GM18505 (cell line): ENCODE data around the gene BAK1.
A peak's percentile ranks its signal among the peaks of the same experiment; 100 is the strongest.
"Not testable (repeated sequence)": the region's sequence is repeated elsewhere in the genome, so short reads cannot be mapped to it uniquely, and the experiment has no call there.

Experiments
- ATAC-seq: cut with Tn5 transposase; IDR thresholded peaks from one replicate; pipeline ENCODE4 v1.9.1; 2021; ENCODE audit not compliant: unreplicated experiment
- POLR2A ChIP-seq: IDR thresholded peaks from 4 replicates; pipeline ENCODE4 v1.6.1; 2011; ENCODE audit warnings: borderline replicate concordance; ENCODE audit not compliant: insufficient read depth, insufficient read length; ENCODE audit errors: extremely low read depth

The BAK1 gene

GRCh38 chr6:33571637-33572316 is 8.3 kb downstream of the BAK1 start:
- TF ChIP-seq POLR2A = no peak
- ATAC-seq = no peak

DNA sequence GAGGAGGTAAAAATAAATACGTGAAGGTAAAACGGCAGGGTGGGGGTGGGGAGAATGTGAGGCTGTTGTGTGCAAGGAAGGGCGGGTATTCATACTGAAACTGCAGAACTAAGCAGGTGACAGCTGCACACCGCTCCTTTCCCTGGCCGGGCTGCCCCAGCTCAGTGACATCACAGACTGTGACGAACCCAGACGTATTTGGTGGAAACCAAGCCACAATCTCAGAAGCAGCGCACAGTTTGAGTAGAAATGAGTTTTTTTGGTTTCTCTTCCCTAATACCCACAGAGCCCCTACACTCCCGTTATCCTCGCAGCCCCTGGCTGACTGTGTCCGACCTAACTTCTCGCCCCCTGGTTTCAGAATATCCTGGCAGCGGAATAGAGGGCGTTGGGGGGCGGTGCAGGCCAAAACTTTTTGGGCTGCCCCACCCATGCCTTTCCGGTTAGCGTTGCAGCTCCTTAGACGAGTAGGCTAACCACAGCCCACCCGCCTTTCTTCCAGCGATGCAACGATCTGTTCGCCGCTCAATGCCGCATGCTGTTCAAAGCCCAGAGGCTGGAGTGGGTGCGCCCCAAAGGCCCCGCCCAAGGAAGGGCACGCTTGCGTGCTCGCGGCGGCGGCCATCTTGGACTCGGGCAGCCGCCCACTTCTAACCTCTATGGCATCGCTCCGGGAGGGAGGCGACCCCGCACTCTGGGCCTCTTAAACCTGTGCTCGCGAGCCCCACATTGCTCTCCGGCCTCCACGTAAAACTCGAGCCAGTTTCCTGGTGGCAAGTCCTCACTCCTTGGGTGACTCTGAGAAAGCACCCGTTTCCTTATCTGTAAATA is 9.1 kb downstream of the BAK1 start:
- peak; percentile 76 for TF ChIP-seq POLR2A
- peak; percentile 71 for ATAC-seq

GRCh38 chr6:33568826-33569570 is 11.1 kb downstream of the BAK1 start:
- no peak for ATAC-seq
- TF ChIP-seq POLR2A = no peak

GRCh38 chr6:33567836-33568235 is 12.2 kb downstream of the BAK1 start:
- TF ChIP-seq POLR2A = no peak
- no peak for ATAC-seq

DNA sequence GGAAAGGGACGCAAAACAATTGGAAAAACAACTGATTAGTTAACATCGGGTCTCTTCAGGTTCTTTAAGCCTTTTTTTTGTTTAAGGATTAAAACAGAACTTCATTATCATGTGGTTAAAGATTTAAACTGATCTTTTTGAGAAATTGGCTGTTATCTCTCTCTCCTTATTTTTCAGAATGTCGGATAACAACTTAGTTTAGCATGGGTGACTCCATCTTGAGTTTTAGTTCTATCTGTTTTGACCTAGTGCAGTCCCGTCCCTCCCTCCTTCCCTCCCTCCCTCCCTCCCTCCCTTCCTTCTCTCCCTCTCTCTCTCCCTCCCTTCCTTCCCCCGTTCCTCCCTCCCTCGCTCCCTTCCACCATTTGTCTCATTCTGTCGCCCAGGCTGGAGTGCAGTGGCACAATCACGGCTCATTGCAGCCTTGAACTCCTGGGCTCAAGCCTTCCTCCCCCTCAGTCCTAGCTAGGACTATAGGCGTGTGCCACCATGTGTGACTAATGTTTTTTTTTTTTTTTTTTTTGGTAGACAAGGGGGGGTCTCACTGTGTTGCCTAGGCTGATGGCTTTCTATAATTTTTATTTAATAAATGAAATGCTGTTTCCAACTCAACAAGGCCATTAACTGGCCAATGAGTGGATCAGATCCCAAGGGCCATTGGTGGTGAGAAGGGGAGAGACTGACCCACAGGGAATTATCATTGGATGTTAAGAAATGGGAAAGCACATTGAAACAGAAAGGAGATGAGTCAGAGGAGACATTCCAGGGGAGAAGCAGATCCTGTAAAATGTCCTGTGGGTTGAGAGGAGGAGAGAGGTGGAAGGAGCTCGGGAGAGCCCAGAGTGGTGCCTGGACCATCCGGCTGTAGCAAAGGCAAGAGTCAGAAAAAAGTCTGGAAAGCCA is 13.6 kb downstream of the BAK1 start:
- no peak for TF ChIP-seq POLR2A
- no peak for ATAC-seq

- ATAC-seq = no peak
- TF ChIP-seq POLR2A = no peak
These were observed 21.3 kb downstream of the BAK1 start for GRCh38 chr6:33558801-33559200.

DNA sequence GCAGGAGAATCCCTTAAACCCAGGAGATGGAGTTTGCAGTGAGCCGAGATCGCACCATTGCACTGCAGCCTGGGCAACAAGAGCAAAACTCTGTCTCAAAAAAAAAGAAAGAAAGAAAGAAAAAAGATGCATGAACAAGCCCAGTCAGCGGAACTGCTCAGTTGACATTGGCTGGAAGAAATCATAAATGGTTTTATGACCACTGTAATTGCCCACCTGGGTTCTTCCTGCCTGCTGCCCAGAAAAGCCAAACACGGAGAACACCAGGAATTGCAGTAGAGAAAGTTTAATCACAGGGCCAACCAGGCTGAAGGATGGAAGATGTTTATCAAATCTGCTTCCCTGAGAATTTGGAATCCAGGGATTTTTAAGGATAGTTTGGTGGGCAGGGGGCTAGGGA is 22.7 kb downstream of the BAK1 start:
- no peak for TF ChIP-seq POLR2A
- ATAC-seq = no peak

GRCh38 chr6:33552883-33553282 is 27.2 kb downstream of the BAK1 start:
- not testable (repeated sequence) for ATAC-seq

DNA sequence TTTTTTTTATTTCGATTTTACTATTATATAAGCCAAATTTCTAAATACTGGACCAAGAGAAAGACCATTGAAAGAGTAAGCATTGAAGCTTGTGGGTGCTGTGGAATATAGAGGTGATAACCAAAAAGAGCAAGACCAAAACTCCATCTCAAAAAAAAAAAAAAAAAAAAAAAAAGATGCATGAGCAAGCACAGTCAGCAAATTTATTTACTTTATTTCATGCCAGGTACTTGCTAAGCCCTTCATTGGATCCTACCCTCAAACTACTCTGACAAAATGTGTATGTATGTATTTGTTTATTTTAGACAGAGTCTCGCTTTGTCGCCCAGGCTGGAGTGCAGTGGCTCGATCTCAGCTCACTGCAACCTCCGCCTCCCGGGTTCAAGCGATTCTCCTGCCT is 27.8 kb downstream of the BAK1 start:
- TF ChIP-seq POLR2A = no peak
- ATAC-seq = no peak

- no peak for ATAC-seq
- no peak for TF ChIP-seq POLR2A
These were observed 28.5 kb downstream of the BAK1 start for GRCh38 chr6:33551538-33551937.

DNA sequence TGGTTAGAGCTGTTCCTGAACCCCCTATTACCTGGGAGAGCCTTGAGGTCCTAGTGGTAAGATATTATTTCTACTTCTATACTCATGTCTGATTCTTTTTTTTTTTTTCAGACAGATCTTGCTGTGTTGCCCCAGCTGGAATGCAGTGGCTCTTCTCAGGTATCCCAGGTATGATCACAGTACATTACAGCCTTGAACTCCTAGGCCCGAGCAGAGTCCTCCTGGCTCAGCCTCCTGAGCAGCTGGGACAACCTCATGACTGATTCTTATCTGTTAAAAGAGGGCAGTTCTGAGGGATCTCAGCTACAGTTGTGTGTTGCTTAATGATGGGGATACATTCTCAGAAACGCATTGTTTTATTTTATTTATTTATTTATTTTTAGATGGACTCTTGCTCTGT is 30.2 kb downstream of the BAK1 start:
- TF ChIP-seq POLR2A = no peak
- ATAC-seq = no peak

- no peak for ATAC-seq
- TF ChIP-seq POLR2A = no peak
These were observed 30.9 kb downstream of the BAK1 start for GRCh38 chr6:33549196-33549595.

DNA sequence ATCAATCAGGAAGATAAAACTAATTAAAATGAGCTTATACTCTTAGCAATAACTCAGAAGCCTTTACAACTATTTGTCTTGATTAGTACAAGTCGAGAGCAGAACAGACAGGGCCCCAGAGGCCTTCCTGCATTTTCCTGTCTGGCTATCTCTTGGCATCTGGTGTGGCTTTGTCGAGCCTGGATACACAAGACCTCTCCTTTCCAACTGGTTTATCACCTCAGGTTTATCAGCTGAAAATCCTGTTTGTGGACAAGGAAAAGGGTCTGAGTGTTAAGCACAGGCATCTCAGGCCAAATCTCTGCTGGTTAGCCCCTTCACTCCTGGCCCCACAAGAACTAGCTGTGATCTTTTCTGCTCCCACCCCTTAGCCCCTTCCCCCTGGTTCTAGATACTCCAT is 32.6 kb downstream of the BAK1 start:
- TF ChIP-seq POLR2A = no peak
- no peak for ATAC-seq
